ENCODE results near the gene VAC14.
A peak's percentile ranks its signal among the peaks of the same experiment; 100 is the strongest.
"Not testable (repeated sequence)": the region's sequence is repeated elsewhere in the genome, so short reads cannot be mapped to it uniquely, and the experiment has no call there.

Gene VAC14

DNA sequence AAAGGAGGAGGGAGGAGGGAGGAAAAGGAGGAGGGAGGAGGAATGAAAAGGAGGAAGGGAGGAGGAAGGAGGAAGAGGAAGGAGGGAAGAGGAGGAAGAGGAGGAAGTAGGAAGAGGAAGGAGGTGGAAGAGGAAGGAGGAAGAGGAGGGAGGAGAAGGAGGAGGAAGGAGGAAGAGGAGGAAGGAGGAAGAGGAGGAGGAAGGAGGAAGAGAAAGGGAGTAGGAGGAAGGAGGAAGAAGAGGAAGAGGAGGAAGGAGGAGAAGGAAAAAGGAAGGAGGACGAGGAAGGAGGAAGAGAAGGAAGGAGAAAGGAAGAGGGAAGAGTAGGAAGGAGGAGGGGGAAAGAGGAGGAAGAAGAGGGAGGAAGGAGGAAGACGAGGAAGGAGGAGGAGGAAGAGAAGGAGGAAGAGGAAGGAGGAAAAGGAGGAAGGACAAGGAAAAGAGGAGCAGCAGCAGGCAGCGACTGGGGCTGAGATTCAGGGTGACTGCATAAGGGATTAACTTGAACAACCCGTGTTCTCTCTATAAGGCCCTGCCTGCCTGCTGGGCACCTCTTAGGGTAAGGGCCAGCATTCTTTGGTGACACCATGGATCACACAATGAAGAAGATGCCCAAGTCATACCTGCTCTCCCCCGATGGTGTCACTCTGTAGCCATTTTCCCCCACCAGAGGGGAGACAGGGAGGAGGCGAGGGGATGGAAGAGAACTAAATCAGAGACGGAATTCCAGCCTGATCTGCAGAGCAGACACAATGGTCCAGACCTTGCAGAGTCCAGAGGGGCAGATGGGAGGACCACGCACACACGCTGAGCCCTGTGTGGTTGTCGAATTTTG is 156.0 kb downstream of the VAC14 start:
- DNase-seq (ENCODE audit: low read depth), result no peak

DNA sequence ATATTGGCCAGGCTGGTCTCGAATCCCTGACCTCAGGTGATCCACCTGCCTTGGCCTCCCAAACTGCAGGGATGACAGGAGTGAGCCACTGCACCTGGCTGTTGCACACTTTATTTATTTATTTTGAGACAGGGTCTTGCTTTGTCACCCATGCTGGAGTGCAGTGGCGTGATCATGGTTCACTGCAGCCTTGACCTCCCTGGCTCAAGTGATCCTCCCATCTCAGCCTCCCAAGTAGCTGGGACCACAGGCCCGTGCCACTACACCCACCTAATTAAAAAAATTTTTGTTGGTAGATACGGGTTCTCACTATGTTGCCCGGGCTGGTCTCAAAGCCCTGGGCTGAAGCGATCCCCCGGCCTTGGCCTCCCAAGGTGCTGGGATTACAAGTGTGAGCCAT is 157.7 kb downstream of the VAC14 start:
- DNase-seq (ENCODE audit: low read depth), result not testable (repeated sequence)

DNA sequence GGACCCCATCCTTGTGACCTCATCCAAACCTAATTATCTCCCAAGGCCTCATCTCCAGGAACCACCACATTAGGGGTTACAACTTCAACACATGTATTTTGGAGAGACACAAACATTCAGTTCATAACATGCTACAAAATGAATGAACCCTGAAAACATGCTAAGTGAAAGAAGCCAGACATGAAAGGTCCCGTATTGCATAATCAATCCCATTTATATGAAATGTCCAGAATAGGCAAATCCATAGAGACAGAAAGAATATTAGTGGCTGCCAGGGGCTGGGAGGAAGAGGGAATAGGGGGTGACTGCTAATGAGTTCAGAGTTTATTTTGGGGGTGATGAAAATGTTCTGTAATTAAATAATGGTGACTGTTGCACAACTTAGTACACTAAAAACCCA is 158.3 kb downstream of the VAC14 start:
- no peak for DNase-seq (ENCODE audit: low read depth)

DNA sequence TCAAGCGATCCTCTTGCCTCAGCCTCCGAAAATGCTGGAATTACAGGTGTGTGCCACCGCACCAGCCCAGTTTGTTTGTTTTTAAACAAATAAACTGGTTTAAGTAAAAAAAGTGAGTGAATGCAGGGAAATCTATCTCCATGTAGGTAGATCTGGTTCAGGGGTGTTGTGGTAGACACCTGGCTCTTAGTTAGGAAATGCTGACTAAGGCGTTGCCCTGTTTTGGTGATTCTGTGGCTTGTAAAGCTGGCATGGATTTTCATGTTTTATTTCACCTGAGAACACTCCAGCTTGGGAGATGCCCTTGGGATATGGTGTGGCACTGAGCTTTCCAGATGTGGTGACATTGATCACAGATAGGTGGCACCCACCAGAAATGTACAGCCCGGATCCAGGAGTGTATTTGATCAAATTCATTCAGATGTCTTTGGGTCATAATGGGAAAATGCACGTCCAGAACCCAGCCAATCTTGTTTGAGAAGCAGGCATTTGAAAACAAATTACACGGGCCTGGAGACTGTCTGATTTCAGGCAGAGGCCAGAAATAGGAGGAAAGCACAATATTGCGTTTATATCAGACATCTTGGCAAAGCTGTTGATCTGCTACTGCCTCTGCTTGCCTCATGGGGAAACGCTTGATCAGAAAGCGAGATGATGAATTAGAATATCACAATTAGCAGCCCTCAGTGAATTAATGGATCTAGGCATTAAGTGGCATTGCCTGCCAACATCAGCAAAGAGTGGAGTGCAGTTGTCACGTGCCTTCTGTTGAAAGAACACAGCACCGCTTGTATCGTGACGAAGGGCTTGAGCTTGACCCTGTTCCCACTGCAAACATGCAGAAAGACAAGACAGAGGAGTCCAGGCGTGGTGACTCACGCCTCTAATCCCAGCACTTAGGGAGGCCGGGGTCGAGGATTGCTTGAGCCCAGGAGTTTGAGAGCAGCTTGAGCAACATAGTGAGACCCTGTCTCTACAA is 161.9 kb downstream of the VAC14 start:
- peak; percentile 35 for DNase-seq (ENCODE audit: low read depth)
